ENCODE measurements around the gene PTPRM.

- TF ChIP-seq POLR2A (IDR thresholded peaks at IDR 0.05) (no peak), CTCF (IDR thresholded peaks at IDR 0.05) (no peak)
Observed at GRCh38 chr18:8322486-8322885, 755.4 kb downstream of the PTPRM start.
